GM18517 (cell line): ENCODE data around the gene TSPYL1.
"Not testable (repeated sequence)": the region's sequence is repeated elsewhere in the genome, so short reads cannot be mapped to it uniquely, and the experiment has no call there.

Experiments
- ATAC-seq: cut with Tn5 transposase; IDR thresholded peaks from one replicate; pipeline ENCODE4 v1.9.1; 2021; ENCODE audit warnings: mild to moderate bottlenecking, moderate library complexity; ENCODE audit not compliant: unreplicated experiment

The TSPYL1 gene

DNA sequence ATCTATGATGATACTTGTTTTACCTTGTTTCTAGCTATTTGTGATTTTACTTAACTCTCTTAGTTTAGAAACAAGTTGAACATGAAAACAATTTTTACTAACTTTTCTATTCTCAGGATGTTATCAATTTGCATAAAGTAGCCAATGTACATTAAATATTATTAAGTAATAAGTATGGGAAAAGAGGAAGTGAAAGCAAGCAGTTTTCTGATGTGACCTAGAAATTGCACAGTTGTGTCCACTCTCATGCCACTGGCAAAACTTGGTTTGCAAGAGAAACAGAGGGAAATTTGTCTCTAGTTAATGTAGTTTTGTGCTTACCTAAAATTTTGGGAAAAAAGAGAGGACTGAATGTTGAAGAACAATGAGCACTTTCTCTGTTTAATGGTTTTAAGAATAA, 19.2 kb upstream of the TSPYL1 start:
- peak; percentile 81 for ATAC-seq

DNA sequence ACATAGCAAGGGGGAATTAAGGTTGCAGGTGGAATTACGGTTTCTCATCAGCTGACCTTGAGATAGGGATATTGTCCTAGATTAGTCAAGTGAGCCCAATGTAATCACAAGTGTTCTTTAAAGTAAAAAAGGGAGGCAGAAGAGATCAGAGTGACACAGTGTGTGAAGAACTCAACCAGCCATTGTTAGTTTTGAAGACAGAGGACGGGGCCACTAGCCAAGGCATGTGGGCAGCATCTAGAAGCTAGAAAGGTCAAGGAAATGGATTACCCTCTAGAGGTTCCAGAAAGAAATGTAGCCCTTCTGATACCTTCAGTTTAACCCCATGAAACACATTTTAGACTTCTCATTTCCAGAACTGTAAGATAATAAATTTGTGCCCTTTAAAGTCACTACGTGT, 18.5 kb upstream of the TSPYL1 start:
- ATAC-seq, result no peak

DNA sequence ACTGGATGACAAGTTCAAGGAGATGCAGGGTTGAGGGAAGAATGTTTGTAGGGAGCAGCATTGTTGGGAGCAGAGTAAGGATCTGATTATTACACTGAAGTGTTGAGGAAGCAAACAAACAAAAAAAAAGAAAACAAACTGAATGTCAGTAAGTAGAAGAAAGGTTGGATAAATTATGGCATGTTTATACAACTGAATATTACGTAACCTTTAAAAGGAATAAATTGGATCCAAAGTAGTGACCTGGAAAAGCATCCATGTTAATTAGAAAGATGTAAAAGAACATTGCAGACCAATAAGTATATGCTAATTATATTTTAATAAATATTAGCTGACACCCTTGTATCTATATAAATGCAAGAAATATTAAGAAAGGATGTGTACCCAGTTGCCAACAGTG, 12.8 kb upstream of the TSPYL1 start:
- no peak for ATAC-seq

DNA sequence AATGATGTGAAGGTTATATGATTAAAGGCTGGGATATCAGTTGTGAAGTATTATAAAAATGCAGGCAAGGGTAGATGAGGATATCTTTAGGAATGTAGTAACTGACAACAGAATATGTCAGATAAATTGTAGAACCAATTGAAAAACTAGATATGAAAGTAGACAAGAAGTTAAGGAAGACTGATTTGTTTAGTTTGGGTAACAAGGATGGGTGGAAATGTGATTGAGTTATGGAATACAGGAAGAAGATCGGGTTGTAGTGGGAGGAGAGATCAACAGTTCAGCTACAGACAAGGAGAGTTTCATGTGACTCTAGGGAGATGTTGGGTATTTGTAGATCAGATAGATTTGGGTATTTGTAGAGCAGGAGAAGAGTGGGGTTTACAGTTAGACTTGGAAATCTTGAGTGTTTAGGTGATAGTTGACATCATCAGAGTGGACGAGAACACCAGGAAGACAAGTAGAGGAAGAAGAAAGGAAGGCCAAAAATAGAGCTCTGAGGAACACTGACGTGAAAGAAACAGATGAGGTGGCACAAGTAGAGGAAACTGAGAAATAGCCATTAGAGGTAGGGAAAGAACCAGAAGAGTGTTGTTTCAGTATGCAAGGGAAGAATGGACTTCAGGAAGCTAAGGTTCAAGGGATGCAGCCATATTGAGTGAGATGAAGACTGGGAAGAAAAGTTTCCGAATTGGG, 12.1 kb upstream of the TSPYL1 start:
- no peak for ATAC-seq

DNA sequence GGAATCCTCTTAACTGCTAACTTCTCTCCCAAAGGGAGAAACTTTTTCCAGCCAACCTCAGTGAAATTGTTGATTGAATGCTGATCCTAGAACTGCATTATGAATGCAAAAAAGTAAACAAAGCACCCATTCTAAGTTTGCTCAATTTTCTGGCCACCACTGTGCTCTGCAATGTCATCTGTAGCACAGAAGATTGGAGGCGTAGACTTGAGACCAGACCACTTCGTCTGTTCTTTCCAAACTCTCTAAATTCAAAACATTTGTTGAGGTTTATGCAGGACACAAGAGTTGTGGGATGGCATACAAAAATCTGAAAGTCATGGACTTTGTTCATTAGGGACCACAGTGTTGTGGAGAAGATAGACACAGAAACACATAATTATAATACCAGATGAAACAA, 11.1 kb upstream of the TSPYL1 start:
- ATAC-seq, result no peak

DNA sequence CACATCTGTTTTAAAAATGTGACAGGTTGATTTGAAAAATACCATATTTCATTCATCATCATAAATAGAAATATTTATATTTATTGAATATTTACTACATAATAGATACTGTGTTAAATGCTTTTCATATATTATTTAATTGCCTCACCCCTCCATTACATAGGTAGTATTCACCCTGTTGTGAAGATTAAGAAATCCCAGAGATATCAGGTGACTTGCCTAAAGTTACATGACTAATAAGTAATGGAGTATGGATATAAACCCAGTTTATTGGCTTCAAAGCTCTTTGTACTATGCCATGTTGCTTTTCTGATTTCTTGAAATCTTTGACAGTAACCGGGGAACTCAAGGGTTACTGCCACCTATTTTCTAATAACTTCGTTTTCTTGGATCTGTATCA, 10.1 kb upstream of the TSPYL1 start:
- no peak for ATAC-seq

DNA sequence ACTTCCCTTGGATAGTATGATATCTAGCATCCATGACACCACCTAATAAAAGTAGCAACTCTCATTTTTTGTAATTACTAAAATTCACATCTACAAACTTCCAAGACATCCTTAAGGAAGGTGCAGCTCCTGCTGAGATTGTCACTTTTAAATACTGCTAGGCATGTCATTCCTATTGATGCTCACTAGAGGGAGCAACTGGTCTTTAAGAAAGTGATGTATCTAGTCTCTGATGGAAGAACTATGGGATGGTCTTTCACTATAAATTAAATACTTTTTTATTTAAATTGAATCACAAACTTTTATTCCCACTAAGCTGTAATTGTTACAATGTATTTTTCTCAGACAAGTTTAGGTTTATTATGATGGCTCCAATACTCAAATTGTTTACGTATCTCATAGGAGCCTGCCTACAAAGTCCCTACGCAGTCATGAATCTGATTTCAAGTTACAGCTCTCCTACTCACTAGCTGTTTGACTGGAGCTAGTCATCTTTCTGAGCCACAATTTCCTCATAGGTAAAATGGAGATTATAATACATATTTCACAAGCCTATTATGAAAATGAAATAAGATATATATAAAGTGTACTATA, 8.1 kb upstream of the TSPYL1 start:
- ATAC-seq, result no peak

DNA sequence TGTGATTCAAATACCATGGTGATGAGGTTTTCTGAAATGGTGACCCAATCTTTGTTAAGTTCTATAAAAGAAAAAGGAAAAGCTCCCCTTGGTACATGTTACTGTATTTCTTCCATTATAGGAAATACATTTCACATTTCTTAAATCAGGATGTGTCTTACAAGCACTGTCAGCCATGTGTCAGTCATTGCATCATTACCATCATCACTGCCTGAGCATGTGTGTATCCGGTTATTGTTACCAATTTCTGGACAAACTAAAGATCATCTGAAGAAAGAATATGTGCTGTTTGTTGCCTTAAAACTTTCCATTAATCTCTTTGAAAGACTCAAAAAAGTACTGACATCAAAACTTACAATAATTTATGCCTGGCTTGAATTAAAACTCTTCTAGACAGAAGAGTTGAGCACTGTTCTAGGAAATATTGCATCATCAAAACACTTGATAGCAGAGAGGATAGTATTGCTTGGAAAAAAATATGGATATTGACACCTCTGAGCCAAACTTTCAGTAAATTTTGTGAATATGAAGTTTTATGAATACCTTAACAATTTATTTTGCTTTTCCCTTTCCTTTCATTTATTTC, 7.1 kb upstream of the TSPYL1 start:
- no peak for ATAC-seq

DNA sequence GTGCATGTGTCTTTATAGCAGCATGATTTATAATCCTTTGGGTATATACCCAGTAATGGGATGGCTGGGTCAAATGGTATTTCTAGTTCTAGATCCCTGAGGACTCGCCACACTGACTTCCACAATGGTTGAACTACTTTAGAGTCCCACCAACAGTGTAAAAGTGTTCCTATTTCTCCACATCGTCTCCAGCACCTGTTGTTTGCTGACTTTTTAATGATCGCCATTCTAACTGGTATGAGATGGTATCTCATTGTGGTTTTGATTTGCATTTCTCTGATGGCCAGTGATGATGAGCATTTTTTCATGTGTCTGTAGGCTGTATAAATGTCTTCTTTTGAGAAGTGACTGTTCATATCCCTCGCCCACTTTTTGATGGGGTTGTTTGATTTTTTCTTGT, 5.3 kb upstream of the TSPYL1 start:
- not testable (repeated sequence) for ATAC-seq

DNA sequence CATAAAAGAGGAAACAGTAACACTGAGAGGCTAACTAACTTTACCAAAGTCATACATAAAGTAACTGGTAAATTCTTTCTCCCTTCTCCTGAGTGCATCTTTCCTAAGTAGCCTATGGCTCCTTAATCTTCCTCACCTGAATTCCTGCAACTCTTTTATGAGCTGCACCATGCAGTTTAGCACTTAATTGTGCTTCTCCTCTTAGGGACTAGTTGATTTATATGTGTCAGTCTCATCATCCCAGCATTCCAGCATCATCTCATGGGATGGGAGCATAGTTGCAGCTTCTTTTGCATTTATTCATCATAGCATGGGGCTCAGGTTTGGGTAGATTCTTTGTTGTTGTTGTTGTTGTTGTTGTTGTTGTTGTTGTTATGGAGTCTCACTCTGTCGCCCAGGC, 3.5 kb upstream of the TSPYL1 start:
- no peak for ATAC-seq

DNA sequence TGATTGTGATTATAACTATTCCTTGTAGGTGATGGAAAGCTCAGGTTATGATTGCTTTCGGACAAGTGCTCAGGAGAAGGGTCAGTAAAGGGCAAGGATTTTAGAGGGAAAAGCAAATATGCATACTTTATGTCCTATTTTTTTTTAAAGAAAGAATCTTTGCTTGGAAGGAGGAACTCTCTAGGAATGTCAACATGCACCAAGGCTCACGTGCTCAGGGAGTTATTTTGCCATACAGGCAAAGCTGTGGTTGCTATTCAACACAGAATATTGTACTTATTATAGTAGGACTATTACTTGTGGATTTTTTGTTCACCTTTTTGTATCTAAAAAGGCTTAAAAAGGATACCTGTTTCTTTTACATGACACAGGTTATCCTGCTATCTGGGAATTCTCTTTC, 3.0 kb upstream of the TSPYL1 start:
- no peak for ATAC-seq

DNA sequence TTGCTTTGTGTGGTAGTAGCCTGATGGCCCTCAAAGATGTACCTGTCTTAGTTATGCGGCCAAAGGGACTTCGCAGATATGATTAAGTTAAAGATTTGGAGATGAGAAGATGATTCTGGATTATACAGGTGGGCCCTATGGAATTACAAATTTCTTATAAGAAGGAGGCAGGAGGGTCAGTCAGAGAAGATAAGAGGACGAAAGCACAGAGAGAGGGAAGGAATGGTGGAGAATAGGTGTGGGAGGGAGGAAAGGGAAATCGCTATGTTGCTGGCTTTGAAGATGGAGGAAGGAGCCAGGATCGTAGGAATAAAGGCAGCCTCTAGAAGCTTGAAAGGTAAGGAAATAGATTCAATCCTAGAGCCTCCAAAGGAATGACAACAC, 1.2 kb upstream of the TSPYL1 start:
- ATAC-seq, result no peak

DNA sequence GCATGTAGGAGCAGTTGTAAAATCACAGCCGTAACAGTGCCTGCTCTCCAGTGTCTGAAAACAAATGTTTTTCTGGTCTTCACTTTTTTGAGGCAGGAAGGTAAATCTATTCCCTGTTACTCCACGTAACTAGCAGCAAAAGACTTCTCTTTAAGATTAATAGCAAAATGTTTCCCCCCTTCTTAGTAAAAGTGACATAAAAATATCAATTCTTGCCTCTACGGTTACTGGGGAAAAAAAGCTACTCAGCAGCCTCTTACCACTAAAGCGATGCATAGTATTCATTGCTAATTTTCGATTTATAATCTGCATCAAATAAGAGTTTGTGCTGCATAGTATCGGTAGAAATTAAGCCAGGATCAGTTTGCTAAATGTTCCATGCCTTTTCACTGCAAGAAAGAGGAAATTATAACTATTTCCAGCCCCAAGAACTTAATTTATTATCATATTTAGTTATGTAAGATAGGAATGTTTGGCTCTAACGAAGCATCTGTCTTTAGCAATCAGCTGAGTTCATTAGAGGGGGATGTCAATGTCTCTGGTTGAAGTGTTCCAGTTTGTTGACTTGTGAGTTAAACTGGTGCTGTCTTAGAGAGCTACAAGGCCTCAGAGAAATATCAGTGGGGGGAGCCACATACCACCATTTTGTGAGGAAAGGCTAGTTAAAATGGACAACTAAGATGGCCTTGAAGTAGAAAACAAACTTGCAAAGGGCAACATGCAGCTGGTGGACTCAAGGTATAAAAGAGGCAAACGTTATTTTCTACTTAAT, 617 bp upstream of the TSPYL1 start:
- ATAC-seq, result no peak

DNA sequence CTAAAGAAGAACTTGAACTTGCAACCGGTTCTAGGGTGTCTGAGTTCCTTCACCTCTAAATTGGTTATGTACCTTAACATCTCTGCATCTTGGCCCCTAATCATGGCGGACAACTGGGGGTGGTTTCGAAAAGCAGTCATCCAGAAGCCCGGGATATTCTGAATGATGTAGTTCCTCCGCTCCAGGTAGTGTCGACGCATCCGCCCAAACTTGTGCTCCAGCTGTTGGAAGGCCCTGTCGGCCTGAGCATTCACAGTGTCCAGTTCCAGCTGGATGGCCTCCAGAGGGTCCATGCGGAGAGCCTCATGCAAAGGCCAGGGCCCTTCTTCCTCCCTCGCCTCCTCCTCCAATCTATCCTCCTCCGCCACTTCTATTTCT, 887 bp downstream of the TSPYL1 start:
- no peak for ATAC-seq

DNA sequence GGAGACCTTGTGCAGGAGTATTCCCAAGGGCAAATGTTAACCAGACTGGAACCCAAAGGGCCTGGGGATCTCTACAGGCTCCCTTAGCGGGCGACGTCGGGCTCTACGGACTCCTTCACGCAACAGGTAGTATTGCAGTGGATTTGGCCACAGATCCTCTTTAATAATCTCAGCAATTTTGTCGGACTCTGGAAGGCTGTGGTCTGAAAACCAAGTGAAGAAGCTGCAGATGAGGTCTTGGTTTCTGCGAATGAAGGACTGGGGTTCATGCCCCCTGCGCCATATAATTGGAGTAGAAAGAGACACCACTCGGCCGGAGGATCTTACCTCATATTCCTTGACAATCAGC, 1.3 kb downstream of the TSPYL1 start:
- no peak for ATAC-seq

DNA sequence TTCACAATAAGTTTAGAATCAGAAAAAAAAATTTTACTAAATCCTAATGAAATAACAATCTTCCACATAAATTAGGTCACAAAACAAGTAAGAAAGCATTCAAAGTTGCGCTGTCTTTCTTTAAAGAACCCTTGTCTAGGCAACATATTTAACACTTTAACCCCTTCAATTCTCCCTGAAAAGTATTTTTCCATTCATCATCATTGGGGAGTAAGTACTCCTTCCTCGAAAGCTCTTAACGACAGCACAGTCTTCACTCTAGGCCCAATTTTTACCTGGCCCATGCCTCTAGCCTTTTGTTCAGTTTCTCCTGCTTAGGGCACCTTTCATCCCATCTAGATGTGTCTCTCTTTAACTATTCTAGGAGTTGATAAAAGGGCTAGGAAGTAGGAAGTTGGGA, 2.6 kb downstream of the TSPYL1 start:
- no peak for ATAC-seq

DNA sequence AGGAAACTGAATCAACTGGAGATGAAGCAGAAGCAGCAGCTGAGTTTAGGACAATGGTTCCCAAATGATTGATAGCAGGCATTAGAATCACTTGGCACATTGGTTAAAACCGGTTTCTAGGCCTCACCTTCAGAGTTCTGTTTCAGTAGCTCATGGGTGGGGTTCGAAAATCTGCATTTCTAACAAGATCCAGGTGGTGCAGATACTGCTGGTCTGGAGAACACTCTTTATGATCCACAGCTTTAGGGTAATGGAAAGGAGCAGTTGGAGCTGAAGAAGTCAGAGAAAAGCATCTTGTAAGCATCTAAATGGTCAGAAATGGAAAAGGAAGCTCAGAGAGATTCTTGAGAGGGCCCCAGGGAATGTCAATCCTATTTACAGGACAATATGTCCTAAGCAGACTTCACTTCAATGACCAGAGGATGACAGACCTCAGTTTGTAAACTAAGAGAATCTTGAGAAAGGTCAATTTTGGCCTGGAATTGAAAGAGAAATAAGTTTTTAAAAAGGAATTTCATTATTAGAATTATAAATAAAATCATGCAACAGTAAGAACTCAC, 8.5 kb downstream of the TSPYL1 start:
- no peak for ATAC-seq

DNA sequence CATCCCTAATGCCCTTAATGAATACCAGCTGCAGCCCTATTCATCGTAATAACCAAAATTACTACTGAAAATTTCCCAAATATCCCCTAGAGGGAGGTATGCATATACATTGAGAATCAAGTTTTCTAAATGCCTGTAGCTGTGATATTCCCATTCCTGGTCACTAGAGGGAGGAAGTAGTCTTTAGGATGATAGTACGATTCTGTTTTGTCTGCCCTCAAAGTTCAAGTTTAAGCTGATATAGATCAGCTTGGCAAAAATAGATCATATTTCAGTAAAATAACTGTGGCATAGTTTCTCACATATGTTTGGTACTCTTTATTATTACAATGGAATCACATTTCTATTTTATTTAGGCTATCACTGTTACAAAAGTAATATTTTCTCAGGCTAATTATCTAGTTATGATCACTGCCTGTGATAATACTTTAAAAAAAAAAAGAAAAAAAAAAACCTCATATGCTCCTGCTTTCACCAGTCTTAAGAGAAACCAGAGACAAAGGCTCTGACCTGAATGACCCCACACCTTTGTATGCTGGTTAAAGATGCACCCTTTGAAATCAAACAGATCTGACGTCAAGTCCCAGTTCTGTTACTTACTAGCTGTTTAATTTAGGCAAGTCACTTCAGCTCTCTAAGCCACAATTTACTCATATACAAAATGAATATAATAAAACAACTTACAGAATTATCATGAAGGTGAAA, 11.0 kb downstream of the TSPYL1 start:
- peak; percentile 82 for ATAC-seq

DNA sequence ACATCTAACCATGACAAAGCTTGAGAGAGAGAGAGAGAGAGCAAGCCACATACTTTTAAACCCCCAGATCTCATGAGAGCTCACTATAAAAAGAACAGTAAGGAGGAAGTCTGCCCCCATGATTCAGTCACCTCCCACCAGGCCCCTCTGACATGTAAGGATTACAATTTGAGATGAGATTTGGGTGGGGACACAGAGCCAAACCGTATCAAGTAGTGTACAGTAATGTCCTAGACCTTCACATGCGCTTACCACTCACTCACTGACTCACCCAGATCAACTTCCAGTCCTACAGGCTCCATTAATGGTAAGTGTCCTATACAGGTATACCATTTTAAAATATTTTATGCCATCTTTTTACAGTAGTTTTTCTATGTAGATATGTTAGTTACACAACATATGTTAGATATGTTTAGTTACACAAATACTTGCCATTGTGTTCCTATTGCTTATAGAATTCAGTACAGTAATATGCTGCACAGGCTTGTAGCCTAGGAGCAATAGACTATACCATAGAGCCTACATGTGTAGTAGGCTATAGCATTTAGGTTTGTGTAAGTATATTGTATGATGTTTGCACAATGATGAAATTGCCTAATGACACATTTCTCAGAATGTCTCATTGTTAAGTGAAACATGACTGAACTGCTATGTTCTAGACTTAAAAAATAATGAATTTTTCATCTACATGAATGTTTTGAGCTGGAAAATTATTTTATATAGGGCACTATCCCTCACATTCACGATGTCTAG, 11.7 kb downstream of the TSPYL1 start:
- peak; percentile 9 for ATAC-seq

DNA sequence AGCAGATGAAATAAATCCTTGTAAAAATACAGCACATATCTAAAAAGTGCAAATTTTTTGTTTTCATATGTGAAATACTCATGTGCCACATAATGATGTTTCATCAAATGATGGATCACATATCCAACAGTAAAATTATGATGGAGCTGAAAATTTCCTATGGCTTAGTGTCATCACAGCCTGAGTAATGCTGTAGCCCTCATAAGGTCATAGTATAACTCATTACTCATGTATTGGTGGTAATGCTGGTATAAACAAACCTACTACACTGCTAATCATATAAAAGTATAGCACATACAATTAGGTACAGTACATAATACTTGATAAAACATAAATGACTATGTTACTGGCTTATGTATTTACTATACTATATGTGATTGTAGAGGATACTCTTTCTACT, 12.9 kb downstream of the TSPYL1 start:
- ATAC-seq, result no peak
